H1 (cell line): ENCODE results near the gene IBSP. TPM values are rescaled to one million over a fixed set of nuclear protein-coding genes. Genes with fewer than 3 reads are reported as not detected.

ENCODE experiments used
- CTCF ChIA-PET: fragments of 300-600 bp; sonication (Branson Sonifier 250); formaldehyde crosslinking; loops from one replicate; lab custom pipeline; 2021; ENCODE audit not compliant: partially characterized antibody; lab: Charles Lee
- POLR2A ChIA-PET: fragments of 300-600 bp; sonication (Branson Sonifier 250); formaldehyde crosslinking; loops from one replicate; lab custom pipeline; 2021; ENCODE audit warnings: inconsistent platforms; ENCODE audit not compliant: partially characterized antibody; lab: Charles Lee
- DNase-seq, 2 experiments: peaks; one replicate each; pipeline versions ENCODE4 v3.0.0 to v3.0.0-alpha.2; 2010 to 2022; ENCODE audit warnings: low spot score in 2 of 2, low read depth in 1 of 2, mixed read lengths in 1 of 2
- FAIRE-seq: peaks from 2 replicates; lab custom pipeline; 2011; peaks lifted over from hg19 to GRCh38; lab: Jason Lieb, UNC
- H2AFZ ChIP-seq: 2 replicates; pipeline ENCODE4 v1.8.1; 2012; ENCODE audit warnings: low read length, inconsistent platforms
- H2AK5ac ChIP-seq: 2 replicates; pipeline ENCODE4 v1.6.1; 2013; ENCODE audit warnings: low read depth, low read length
- H2BK120ac ChIP-seq: replicated peaks from 2 replicates; pipeline ENCODE3; 2013; ENCODE audit warnings: low read depth, low read length, inconsistent platforms
- H2BK12ac ChIP-seq: 2 replicates; pipeline ENCODE4 v1.6.1; 2013; ENCODE audit warnings: low read depth, low read length
- H2BK15ac ChIP-seq: 2 replicates; pipeline ENCODE4 v1.6.1; 2013; ENCODE audit warnings: low read length
- H2BK20ac ChIP-seq: 2 replicates; pipeline ENCODE4 v1.6.1; 2013; ENCODE audit warnings: low read length
- H2BK5ac ChIP-seq: 2 replicates; pipeline ENCODE4 v1.6.1; 2013; ENCODE audit warnings: low read depth, low read length
- H3K14ac ChIP-seq: 2 replicates; pipeline ENCODE4 v1.6.1; 2013; ENCODE audit warnings: inconsistent platforms; ENCODE audit not compliant: insufficient read length
- H3K18ac ChIP-seq: 2 replicates; pipeline ENCODE4 v1.6.1; 2013; ENCODE audit warnings: low read length; ENCODE audit errors: extremely low read depth
- H3K23ac ChIP-seq: 2 replicates; pipeline ENCODE4 v1.6.1; 2013; ENCODE audit warnings: inconsistent platforms; ENCODE audit not compliant: insufficient read length
- H3K23me2 ChIP-seq: 2 replicates; pipeline ENCODE4 v1.6.1; 2013; ENCODE audit warnings: low read depth, low read length
- H3K27ac ChIP-seq: 2 replicates; pipeline ENCODE4 v1.6.1; 2011; ENCODE audit warnings: low read depth, low read length, inconsistent platforms
- H3K27me3 ChIP-seq, 4 experiments: replicated peaks in 1 of 4; 1 replicate in 1 of 4; 2 replicates in 3 of 4; pipeline versions ENCODE4 v1.6.1 to v1.8.1; 2011 to 2013; ENCODE audit warnings: low read length in 3 of 4, mild to moderate bottlenecking in 3 of 4, inconsistent platforms in 2 of 4, mixed read lengths in 2 of 4, moderate library complexity in 1 of 4; ENCODE audit not compliant: control insufficient read depth in 3 of 4, insufficient read depth in 3 of 4; ENCODE audit errors: extremely low read depth in 1 of 4
- H3K36me3 ChIP-seq, 4 experiments: 2 replicates each; pipeline versions ENCODE4 v1.6.1 to v1.8.1; 2011 to 2013; ENCODE audit warnings: mild to moderate bottlenecking in 4 of 4, low read length in 3 of 4, moderate library complexity in 2 of 4, control low read depth in 1 of 4, inconsistent platforms in 1 of 4; ENCODE audit not compliant: insufficient read depth in 4 of 4, control insufficient read depth in 2 of 4
- H3K4ac ChIP-seq: replicated peaks from 2 replicates; pipeline ENCODE3; 2013; ENCODE audit warnings: low read length, low read depth, mixed read lengths, inconsistent platforms; ENCODE audit not compliant: insufficient read length
- H3K4me1 ChIP-seq, 4 experiments: replicated peaks in 1 of 4; 1 replicate in 1 of 4; 2 replicates in 3 of 4; pipeline versions ENCODE4 v1.6.1 to v1.8.1; 2011 to 2013; ENCODE audit warnings: low read length in 3 of 4, inconsistent platforms in 2 of 4, mixed read lengths in 1 of 4; ENCODE audit not compliant: insufficient read depth in 4 of 4, control insufficient read depth in 3 of 4
- H3K4me2 ChIP-seq, 2 experiments: 2 replicates each; pipeline versions ENCODE4 v1.6.1 to v1.8.1; 2011 to 2013; ENCODE audit warnings: low read depth in 2 of 2, low read length in 2 of 2, control low read depth in 1 of 2, inconsistent platforms in 1 of 2, mild to moderate bottlenecking in 1 of 2; ENCODE audit not compliant: insufficient read depth in 1 of 2
- H3K4me3 ChIP-seq, 4 experiments: fragments of 200-600, 300-600 bp in 1 of 4; sonication (generic), shearing (Covaris generic), sonication (Bioruptor Twin) in 1 of 4; 2 replicates each; pipeline versions ENCODE4 v1.5.1 to v1.8.1; 2011 to 2016; ENCODE audit warnings: low read length in 4 of 4, low read depth in 3 of 4, control low read depth in 2 of 4, inconsistent platforms in 2 of 4, mild to moderate bottlenecking in 2 of 4, mixed read lengths in 1 of 4, moderate library complexity in 1 of 4; ENCODE audit not compliant: insufficient read depth in 2 of 4; ENCODE audit errors: extremely low read depth in 1 of 4
- H3K56ac ChIP-seq: replicated peaks from 2 replicates; pipeline ENCODE3; 2013; ENCODE audit warnings: low read depth, mild to moderate bottlenecking, mixed read lengths, low read length, inconsistent platforms; ENCODE audit not compliant: insufficient read length
- H3K79me1 ChIP-seq: 2 replicates; pipeline ENCODE4 v1.6.1; 2013; ENCODE audit warnings: low read depth, low read length, control low read depth
- H3K79me2 ChIP-seq, 2 experiments: 2 replicates each; pipeline versions ENCODE4 v1.6.1 to v1.8.1; 2012 to 2013; ENCODE audit warnings: low read length in 2 of 2, mild to moderate bottlenecking in 2 of 2, inconsistent platforms in 1 of 2; ENCODE audit not compliant: insufficient read depth in 2 of 2, control insufficient read depth in 1 of 2
- H3K9ac ChIP-seq, 4 experiments: replicated peaks in 1 of 4; 1 replicate in 1 of 4; 2 replicates in 3 of 4; pipeline versions ENCODE4 v1.6.1 to v1.8.1; 2011 to 2013; ENCODE audit warnings: low read depth in 3 of 4, low read length in 3 of 4, control low read depth in 2 of 4, mild to moderate bottlenecking in 2 of 4, moderate library complexity in 2 of 4, inconsistent platforms in 1 of 4; ENCODE audit errors: extremely low read depth in 1 of 4
- H3K9me3 ChIP-seq, 2 experiments: 2 replicates each; pipeline versions ENCODE4 v1.6.1 to v1.8.1; 2012 to 2013; ENCODE audit warnings: mild to moderate bottlenecking in 2 of 2, moderate library complexity in 2 of 2, control low read depth in 1 of 2, inconsistent platforms in 1 of 2, low read depth in 1 of 2, low read length in 1 of 2, mixed read lengths in 1 of 2; ENCODE audit not compliant: insufficient read depth in 2 of 2
- H4K20me1 ChIP-seq, 2 experiments: replicated peaks in 1 of 2; 2 replicates each; pipeline versions ENCODE3 to v1.8.1; 2011 to 2013; ENCODE audit warnings: inconsistent platforms in 2 of 2, low read length in 2 of 2, mild to moderate bottlenecking in 1 of 2; ENCODE audit not compliant: insufficient read depth in 2 of 2, control insufficient read depth in 1 of 2
- H4K5ac ChIP-seq: 2 replicates; pipeline ENCODE4 v1.6.1; 2013; ENCODE audit warnings: low read length, low read depth, mixed read lengths, inconsistent platforms; ENCODE audit not compliant: insufficient read length
- H4K8ac ChIP-seq: 2 replicates; pipeline ENCODE4 v1.8.0; 2013; ENCODE audit warnings: mild to moderate bottlenecking, moderate library complexity, low read length, inconsistent platforms; ENCODE audit not compliant: insufficient read depth; ENCODE audit errors: extremely low read depth
- H4K91ac ChIP-seq: replicated peaks from 2 replicates; pipeline ENCODE3; 2013; ENCODE audit warnings: low read length, mixed read lengths, inconsistent platforms; ENCODE audit not compliant: insufficient read length
- CBX8 ChIP-seq: fragments of 300-800, 300-1000 bp; sonication (generic); IDR thresholded peaks from 2 replicates; pipeline ENCODE4 v1.7.1; 2016; ENCODE audit warnings: low read depth, low read length, borderline replicate concordance
- CHD2 ChIP-seq: IDR thresholded peaks from 2 replicates; pipeline ENCODE4 v1.6.1; 2012; ENCODE audit warnings: low read length, improper control_type of control experiment
- EGR1 ChIP-seq: IDR thresholded peaks from 2 replicates; pipeline ENCODE4 v1.6.1; 2011; ENCODE audit warnings: low read depth, low read length, borderline replicate concordance
- HDAC2 ChIP-seq, 2 experiments: fragments of 300-600 bp in 1 of 2; sonication (generic) in 1 of 2; IDR thresholded peaks; 2 replicates each; pipeline ENCODE4 v1.6.1; 2011 to 2012; ENCODE audit warnings: low read depth in 2 of 2, low read length in 2 of 2, mild to moderate bottlenecking in 2 of 2, moderate library complexity in 2 of 2, borderline replicate concordance in 1 of 2, inconsistent platforms in 1 of 2
- KDM1A ChIP-seq: fragments of 200-600, 300-600 bp; sonication (generic); IDR thresholded peaks from 2 replicates; pipeline ENCODE4 v1.7.1; 2016; ENCODE audit warnings: mild to moderate bottlenecking, low read length, borderline replicate concordance
- KDM5A ChIP-seq: fragments of 200-600 bp; IDR thresholded peaks from 2 replicates; pipeline ENCODE4 v1.7.1; 2012; ENCODE audit warnings: mild to moderate bottlenecking, low read length, inconsistent platforms, mixed read lengths
- MAFK ChIP-seq: IDR thresholded peaks from 2 replicates; pipeline ENCODE4 v1.6.1; 2012; ENCODE audit warnings: low read depth, mild to moderate bottlenecking, improper control_type of control experiment, low read length
- RFX5 ChIP-seq: IDR thresholded peaks from 2 replicates; pipeline ENCODE4 v1.6.1; 2011; ENCODE audit warnings: low read depth, low read length, improper control_type of control experiment, borderline replicate concordance
- SIX5 ChIP-seq: IDR thresholded peaks from 2 replicates; pipeline ENCODE4 v1.6.1; 2011; ENCODE audit warnings: mild to moderate bottlenecking, low read depth, low read length
- SP1 ChIP-seq: IDR thresholded peaks from 2 replicates; pipeline ENCODE4 v1.6.1; 2011; ENCODE audit warnings: low read depth, low read length
- SRF ChIP-seq: IDR thresholded peaks from 2 replicates; pipeline ENCODE4 v1.6.1; 2011; ENCODE audit warnings: mild to moderate bottlenecking, low read depth, low read length, moderate library complexity
- ZNF274 ChIP-seq: IDR thresholded peaks from 2 replicates; pipeline ENCODE4 v1.7.0; 2012; ENCODE audit warnings: low read length, borderline replicate concordance; ENCODE audit errors: extremely low read depth
- WGBS, 2 experiments: shearing (Covaris generic) in 1 of 2; methylation state at CpG; one replicate each; pipeline versions ENCODE4 v1.1.6 to v1.1.7; 2013 to 2015; ENCODE audit warnings: low lambda C conversion rate in 2 of 2, mixed read lengths in 2 of 2, inconsistent platforms in 1 of 2, low coverage in 1 of 2, missing lambda C conversion rate in 1 of 2; ENCODE audit not compliant: insufficient replicate concordance in 2 of 2, insufficient coverage in 1 of 2, insufficient read length in 1 of 2; ENCODE audit errors: extremely low coverage in 1 of 2, missing lambda C conversion rate in 1 of 2; 5-methylcytosine and 5-hydroxymethylcytosine counted together
- polyA plus RNA-seq, 7 experiments: library from polyadenylated mRNA; depleted of rRNA in 3 of 7; stranded (reverse) in 5 of 7; unstranded in 2 of 7; fragments of >200 nt in 5 of 7; fragments of 200-250 nt in 2 of 7; gene quantifications; 1 replicate in 5 of 7; 2 replicates in 1 of 7; 4 replicates in 1 of 7; pipeline versions ENCODE4 v1.2.1 to v1.2.3, GENCODE V29; 2011 to 2013; ENCODE audit warnings: missing spikeins in 2 of 7, mixed read lengths in 2 of 7
- total RNA-seq: library from RNA; stranded (reverse); fragmentation: NEBNext Ultra II Directional; extraction: Animal tissue kit (Norgen Biotek cat#: 25700); gene quantifications from 2 replicates; pipeline ENCODE4 v1.2.1, GENCODE V29; 2021
- TF ChIP-seq, protein P1 (sequence below): IDR thresholded peaks from 2 replicates; pipeline ENCODE4 v1.6.1; 2012; ENCODE audit warnings: inconsistent platforms

IBSP gene
- total and polyA plus RNA-seq, 2 of the 8 experiments (the other 6 are each of a cell fraction or from before 2014, with no cell fraction given), result not detected

DNA sequence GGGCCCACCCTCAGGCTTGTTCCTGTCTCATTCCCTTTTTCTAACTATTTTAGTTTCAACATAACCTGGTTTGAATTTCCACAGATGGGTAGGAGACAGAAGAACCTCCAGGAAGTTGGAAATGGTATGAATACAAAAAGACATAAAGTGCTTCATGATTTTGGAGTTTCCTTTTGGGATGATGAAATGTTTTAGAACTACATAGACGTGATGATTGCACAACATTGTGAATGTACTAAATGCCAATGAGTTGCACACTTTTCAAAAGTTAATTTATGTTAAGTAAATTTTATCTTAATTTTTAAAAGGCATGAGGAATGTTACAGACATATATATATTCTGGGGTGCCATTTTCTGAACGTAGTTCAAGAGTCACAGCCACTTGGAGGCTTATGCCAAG lies 41.1 kb upstream of the IBSP start:
- Histone ChIP-seq H2BK12ac (no peak overlapping the region), H4K5ac (no peak overlapping the region), H3K23ac (no peak overlapping the region), H3K4me3 (no peak overlapping the region), H3K9ac (no peak overlapping the region), H2BK5ac (no peak overlapping the region), H3K27me3 (no peaks in the 10 kb centered on the region), H3K27ac (no peak overlapping the region), H4K8ac (no peak overlapping the region), H3K4me2 (no peak overlapping the region), H4K20me1 (no peaks in the 10 kb centered on the region), H2AK5ac (no peak overlapping the region), H3K9me3 (peaks cover 0 to 4% of the 10 kb centered on the region in 2 experiments; a peak in 2 of 4 replicates), H2BK120ac (no peak overlapping the region), H4K91ac (no peak overlapping the region), H3K56ac (no peak overlapping the region), H3K4ac (no peak overlapping the region), H2BK20ac (no peak overlapping the region), H2AFZ (no peak overlapping the region), H3K79me2 (no peaks in the 10 kb centered on the region), H2BK15ac (no peak overlapping the region), H3K14ac (no peak overlapping the region), H3K36me3 (no peaks in the 10 kb centered on the region), H3K79me1 (no peaks in the 10 kb centered on the region), H3K18ac (no peak overlapping the region), H3K4me1 (no peaks in the 10 kb centered on the region), H3K23me2 (no peaks in the 10 kb centered on the region)
- TF ChIP-seq CBX8 (no peak), CHD2 (no peak), KDM1A (no peak), SIX5 (no peak), KDM5A (no peak), HDAC2 (IDR thresholded peaks at IDR 0.05; ENCODE audit: borderline replicate concordance in 1 of 2, low read depth in 2 of 2, low read length in 2 of 2) (no peak), SP1 (no peak), ZNF274 (no peak), RFX5 (no peak), MAFK (no peak), EGR1 (no peak), SRF (no peak)
- TF ChIP-seq, protein P1, sequence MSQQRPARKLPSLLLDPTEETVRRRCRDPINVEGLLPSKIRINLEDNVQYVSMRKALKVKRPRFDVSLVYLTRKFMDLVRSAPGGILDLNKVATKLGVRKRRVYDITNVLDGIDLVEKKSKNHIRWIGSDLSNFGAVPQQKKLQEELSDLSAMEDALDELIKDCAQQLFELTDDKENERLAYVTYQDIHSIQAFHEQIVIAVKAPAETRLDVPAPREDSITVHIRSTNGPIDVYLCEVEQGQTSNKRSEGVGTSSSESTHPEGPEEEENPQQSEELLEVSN, result no peak
- WGBS, 2 experiments, result 78% methylated on average over 2 of the region's 2 CpGs; no CpG with 5 or more reads in 1 of the 2 experiments
- FAIRE-seq (no peak), DNase-seq (no peak)
- POLR2A ChIA-PET, result no interaction called here
- CTCF ChIA-PET, result no interaction called here
